ENCODE results near the gene KIF12. TPM values are rescaled to one million over a fixed set of nuclear protein-coding genes. Genes with fewer than 3 reads are reported as not detected.

The KIF12 gene
- total RNA-seq, 2 experiments from 2014 or later: not detected

- no peak overlapping the region for H3K27ac ChIP-seq (ENCODE audit: low read depth in 1 of 2, low read length in 2 of 2)
- TF ChIP-seq, protein P1, sequence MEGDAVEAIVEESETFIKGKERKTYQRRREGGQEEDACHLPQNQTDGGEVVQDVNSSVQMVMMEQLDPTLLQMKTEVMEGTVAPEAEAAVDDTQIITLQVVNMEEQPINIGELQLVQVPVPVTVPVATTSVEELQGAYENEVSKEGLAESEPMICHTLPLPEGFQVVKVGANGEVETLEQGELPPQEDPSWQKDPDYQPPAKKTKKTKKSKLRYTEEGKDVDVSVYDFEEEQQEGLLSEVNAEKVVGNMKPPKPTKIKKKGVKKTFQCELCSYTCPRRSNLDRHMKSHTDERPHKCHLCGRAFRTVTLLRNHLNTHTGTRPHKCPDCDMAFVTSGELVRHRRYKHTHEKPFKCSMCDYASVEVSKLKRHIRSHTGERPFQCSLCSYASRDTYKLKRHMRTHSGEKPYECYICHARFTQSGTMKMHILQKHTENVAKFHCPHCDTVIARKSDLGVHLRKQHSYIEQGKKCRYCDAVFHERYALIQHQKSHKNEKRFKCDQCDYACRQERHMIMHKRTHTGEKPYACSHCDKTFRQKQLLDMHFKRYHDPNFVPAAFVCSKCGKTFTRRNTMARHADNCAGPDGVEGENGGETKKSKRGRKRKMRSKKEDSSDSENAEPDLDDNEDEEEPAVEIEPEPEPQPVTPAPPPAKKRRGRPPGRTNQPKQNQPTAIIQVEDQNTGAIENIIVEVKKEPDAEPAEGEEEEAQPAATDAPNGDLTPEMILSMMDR (IDR thresholded peaks at IDR 0.05): no peak
- ChIA-PET POLR2A (no interaction called here), CTCF (no interaction called here)
- peaks cover 11 to 20% of the 10 kb centered on the region in 2 experiments for H3K9me3 ChIP-seq (ENCODE audit: control insufficient read depth in 1 of 2, insufficient read depth in 1 of 2, low read length in 2 of 2)
- no peak overlapping the region for H3K4me3 ChIP-seq (ENCODE audit: low read length)
- H3K36me3 ChIP-seq (ENCODE audit: insufficient read depth, low read length): no peaks in the 10 kb centered on the region
- Mint-ChIP-seq H3K27me3 (peaks cover 23% of the 10 kb centered on the region), H3K9me3 (peaks cover 4% of the 10 kb centered on the region), H3K4me3 (no peak overlapping the region), H3K36me3 (ENCODE audit: low read depth) (no peaks in the 10 kb centered on the region), H3K27ac (no peak overlapping the region), H3K4me1 (ENCODE audit: low read depth) (no peaks in the 10 kb centered on the region)
- no peak for ATAC-seq (ENCODE audit: poor library complexity)
- no peaks in the 10 kb centered on the region for H3K4me1 ChIP-seq (ENCODE audit: insufficient read depth, low read length)
- intact Hi-C loops (cut with DNase I, micrococcal nuclease): no loop called here
- DNase-seq: no peak
- H3K27me3 ChIP-seq (ENCODE audit: control insufficient read depth in 1 of 2, insufficient read depth in 2 of 2, low read length in 2 of 2): peaks cover 7% of the 10 kb centered on the region in 2 experiments
These were observed 27.4 kb upstream of the KIF12 start for GRCh38 chr9:114126247-114127060.

DNA sequence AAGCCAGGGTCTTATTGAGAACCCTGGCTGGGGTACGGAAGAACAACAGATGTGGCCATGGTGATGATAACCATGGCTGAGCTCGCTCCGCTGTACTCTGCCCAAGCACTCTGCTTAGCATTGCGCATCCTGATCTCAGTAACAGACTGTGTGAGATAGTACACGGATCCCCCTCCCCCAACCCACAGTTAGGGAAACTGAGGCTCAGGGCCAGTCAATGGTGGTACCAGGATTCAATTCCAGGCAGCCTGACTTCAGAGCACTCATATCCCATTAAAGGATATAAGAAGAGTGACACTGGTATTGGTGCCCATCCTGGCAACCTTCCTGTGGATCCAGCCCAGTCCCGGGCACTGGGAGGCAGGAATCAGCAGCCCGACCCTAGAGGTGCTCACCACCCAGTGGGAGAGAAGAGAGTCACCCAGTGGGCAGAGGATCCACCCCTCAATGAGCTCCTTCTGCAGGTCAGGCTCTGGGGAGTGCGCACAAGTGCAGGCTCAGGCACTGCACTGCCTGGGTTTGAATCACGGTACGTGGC, 26.5 kb upstream of the KIF12 start:
- H3K4me3 Mint-ChIP-seq: no peak overlapping the region
- Histone ChIP-seq H3K36me3 (ENCODE audit: insufficient read depth, low read length) (no peaks in the 10 kb centered on the region), H3K27me3 (ENCODE audit: control insufficient read depth in 1 of 2, insufficient read depth in 2 of 2, low read length in 2 of 2) (peaks cover 4 to 7% of the 10 kb centered on the region in 2 experiments), H3K27ac (ENCODE audit: low read depth in 1 of 2, low read length in 2 of 2) (no peak overlapping the region), H3K4me1 (ENCODE audit: insufficient read depth, low read length) (no peaks in the 10 kb centered on the region), H3K9me3 (ENCODE audit: control insufficient read depth in 1 of 2, insufficient read depth in 1 of 2, low read length in 2 of 2) (peaks cover 11 to 20% of the 10 kb centered on the region in 2 experiments), H3K4me3 (ENCODE audit: low read length) (no peak overlapping the region)
- intact Hi-C loops (cut with DNase I, micrococcal nuclease): no loop called here
- H3K27me3 Mint-ChIP-seq: peaks cover 23% of the 10 kb centered on the region
- DNase-seq: no peak
- ChIA-PET POLR2A (no interaction called here), CTCF (no interaction called here)
- no peaks in the 10 kb centered on the region for H3K4me1 Mint-ChIP-seq (ENCODE audit: low read depth)
- TF ChIP-seq, protein P1 (IDR thresholded peaks at IDR 0.05): no peak
- no peak overlapping the region for H3K27ac Mint-ChIP-seq
- H3K9me3 Mint-ChIP-seq: peaks cover 4% of the 10 kb centered on the region
- no peak for ATAC-seq (ENCODE audit: poor library complexity)
- H3K36me3 Mint-ChIP-seq (ENCODE audit: low read depth): no peaks in the 10 kb centered on the region

DNA sequence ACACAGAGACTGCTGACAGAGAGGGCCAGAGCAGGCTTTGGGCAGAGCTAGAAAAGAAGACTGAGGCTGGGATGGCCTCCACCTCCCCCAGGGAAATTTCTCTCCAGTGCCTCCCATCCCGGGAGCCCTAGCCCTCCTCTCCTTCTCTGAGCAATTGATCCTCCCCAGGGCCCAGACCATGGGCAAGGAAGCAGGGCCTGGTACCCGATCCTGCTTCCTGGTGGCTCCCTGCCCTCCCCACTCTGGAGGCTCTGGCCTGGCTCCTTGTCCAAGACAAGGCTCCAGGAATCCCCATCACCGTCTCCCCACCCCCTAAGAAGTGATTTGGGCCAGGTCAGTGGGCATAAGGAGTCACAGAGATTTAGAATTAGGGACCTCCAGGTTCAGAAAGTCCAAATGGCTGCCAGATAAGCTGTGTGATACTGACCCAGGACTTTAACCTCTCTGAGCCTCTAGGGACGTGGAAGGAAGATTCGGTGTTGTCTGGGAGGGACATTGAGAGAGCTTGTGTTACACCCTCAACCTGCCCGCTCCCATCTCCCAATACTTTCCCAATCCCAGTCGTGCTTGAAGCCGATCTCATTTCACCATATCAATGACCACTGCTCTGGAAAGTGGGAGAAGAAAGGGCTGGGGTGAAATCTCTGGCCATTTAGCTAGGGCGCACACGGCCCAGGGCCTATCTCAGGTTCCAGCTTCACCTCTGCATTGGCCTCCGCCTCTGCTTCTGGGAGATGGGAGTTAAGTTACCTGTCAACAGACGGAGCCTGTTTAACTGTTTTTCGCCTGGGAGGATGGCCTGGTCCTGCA, 25.8 kb upstream of the KIF12 start:
- intact Hi-C loops (cut with DNase I, micrococcal nuclease): no loop called here
- POLR2A ChIA-PET: no interaction called here
- no peaks in the 10 kb centered on the region for H3K36me3 Mint-ChIP-seq (ENCODE audit: low read depth)
- H3K27ac Mint-ChIP-seq: no peak overlapping the region
- Histone ChIP-seq H3K4me3 (ENCODE audit: low read length) (no peak overlapping the region), H3K36me3 (ENCODE audit: insufficient read depth, low read length) (no peaks in the 10 kb centered on the region), H3K4me1 (ENCODE audit: insufficient read depth, low read length) (no peaks in the 10 kb centered on the region), H3K27me3 (ENCODE audit: control insufficient read depth in 1 of 2, insufficient read depth in 2 of 2, low read length in 2 of 2) (peaks cover 4 to 7% of the 10 kb centered on the region in 2 experiments), H3K27ac (ENCODE audit: low read depth in 1 of 2, low read length in 2 of 2) (no peak overlapping the region), H3K9me3 (ENCODE audit: control insufficient read depth in 1 of 2, insufficient read depth in 1 of 2, low read length in 2 of 2) (peaks cover 11 to 20% of the 10 kb centered on the region in 2 experiments)
- no peak overlapping the region for H3K4me3 Mint-ChIP-seq
- peaks cover 4% of the 10 kb centered on the region for H3K9me3 Mint-ChIP-seq
- ATAC-seq (ENCODE audit: poor library complexity): no peak
- TF ChIP-seq, protein P1 (IDR thresholded peaks at IDR 0.05): no peak
- no peaks in the 10 kb centered on the region for H3K4me1 Mint-ChIP-seq (ENCODE audit: low read depth)
- H3K27me3 Mint-ChIP-seq: peaks cover 17% of the 10 kb centered on the region
- no peak for DNase-seq
- CTCF ChIA-PET: no interaction called here
